ENCODE results near the gene CNTNAP5.

Gene CNTNAP5

GRCh38 chr2:124683536-124684428, 658.7 kb downstream of the CNTNAP5 start:
- Mint-ChIP-seq H3K4me3 (no peak overlapping the region), H3K27me3 (no peaks in the 10 kb centered on the region), H3K27ac (no peak overlapping the region), H3K4me1 (ENCODE audit: low read depth in 2 of 2) (no peaks in the 10 kb centered on the region), H3K36me3 (ENCODE audit: insufficient read depth) (no peaks in the 10 kb centered on the region), H3K9me3 (peaks cover 13 to 32% of the 10 kb centered on the region in 2 donors)
- DNase-seq (no peak), ATAC-seq (replicated peaks) (no peak)

- H3K27me3 Mint-ChIP-seq = no peaks in the 10 kb centered on the region
- peaks cover 18 to 25% of the 10 kb centered on the region in 2 donors for H3K9me3 Mint-ChIP-seq
- DNase-seq = no peak
- no peak overlapping the region for H3K4me3 Mint-ChIP-seq
- H3K4me1 Mint-ChIP-seq (ENCODE audit: low read depth in 2 of 2) = no peaks in the 10 kb centered on the region
- no peak for ATAC-seq (replicated peaks)
- no peaks in the 10 kb centered on the region for H3K36me3 Mint-ChIP-seq (ENCODE audit: insufficient read depth)
- H3K27ac Mint-ChIP-seq = no peak overlapping the region
Measured at GRCh38 chr2:124689348-124689747, 664.3 kb downstream of the CNTNAP5 start.

DNA sequence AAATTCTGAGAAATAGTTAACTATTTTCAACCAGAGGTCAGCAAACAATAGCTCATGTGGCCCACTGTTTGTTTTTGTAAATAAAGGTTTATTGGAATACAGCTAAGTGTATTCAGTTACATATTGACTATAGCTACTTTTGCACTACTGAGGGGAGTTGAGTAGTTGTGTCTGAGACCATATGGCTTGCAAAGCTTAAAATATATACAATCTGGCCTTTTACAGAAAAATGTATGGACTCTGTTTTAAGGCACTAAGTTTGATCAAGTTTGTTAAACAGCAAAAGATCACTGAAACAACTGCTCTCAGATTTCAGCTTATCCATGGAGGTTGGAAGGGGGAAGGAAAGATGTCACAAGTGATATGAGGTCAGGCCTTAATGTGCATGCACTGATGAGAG, 667.1 kb downstream of the CNTNAP5 start:
- H3K9me3 Mint-ChIP-seq = peaks cover 17 to 18% of the 10 kb centered on the region in 2 donors
- no peak overlapping the region for H3K4me3 Mint-ChIP-seq
- H3K27me3 Mint-ChIP-seq = no peaks in the 10 kb centered on the region
- DNase-seq = no peak
- H3K27ac Mint-ChIP-seq = no peak overlapping the region
- no peaks in the 10 kb centered on the region for H3K36me3 Mint-ChIP-seq (ENCODE audit: insufficient read depth)
- ATAC-seq (replicated peaks) = no peak
- H3K4me1 Mint-ChIP-seq (ENCODE audit: low read depth in 2 of 2) = no peaks in the 10 kb centered on the region

GRCh38 chr2:124692707-124693106, 667.6 kb downstream of the CNTNAP5 start:
- Mint-ChIP-seq H3K4me3 (no peak overlapping the region), H3K9me3 (peaks cover 17 to 18% of the 10 kb centered on the region in 2 donors), H3K4me1 (ENCODE audit: low read depth in 2 of 2) (no peaks in the 10 kb centered on the region), H3K36me3 (ENCODE audit: insufficient read depth) (no peaks in the 10 kb centered on the region), H3K27me3 (no peaks in the 10 kb centered on the region), H3K27ac (no peak overlapping the region)
- ATAC-seq (replicated peaks) (no peak), DNase-seq (no peak)

GRCh38 chr2:124693156-124693555, 668.1 kb downstream of the CNTNAP5 start:
- Mint-ChIP-seq H3K36me3 (ENCODE audit: insufficient read depth) (no peaks in the 10 kb centered on the region), H3K4me1 (ENCODE audit: low read depth in 2 of 2) (no peaks in the 10 kb centered on the region), H3K27ac (no peak overlapping the region), H3K27me3 (no peaks in the 10 kb centered on the region), H3K4me3 (no peak overlapping the region), H3K9me3 (peaks cover 16 to 18% of the 10 kb centered on the region in 2 donors)
- ATAC-seq (replicated peaks) (no peak), DNase-seq (no peak)

- Mint-ChIP-seq H3K27ac (no peak overlapping the region), H3K9me3 (peaks cover 4 to 14% of the 10 kb centered on the region in 2 donors)
Measured at GRCh38 chr2:124698979-124699565, 674.0 kb downstream of the CNTNAP5 start.

GRCh38 chr2:124702777-124703176, 677.7 kb downstream of the CNTNAP5 start:
- no peak for ATAC-seq (replicated peaks)
- Mint-ChIP-seq H3K4me3 (no peak overlapping the region), H3K27ac (no peak overlapping the region), H3K4me1 (ENCODE audit: low read depth in 2 of 2) (no peaks in the 10 kb centered on the region), H3K9me3 (peaks cover 9 to 25% of the 10 kb centered on the region in 2 donors), H3K27me3 (no peaks in the 10 kb centered on the region), H3K36me3 (ENCODE audit: insufficient read depth) (no peaks in the 10 kb centered on the region)
- no peak for DNase-seq

More at GRCh38 chr2:124698979-124699565, 674.0 kb downstream of the CNTNAP5 start:
- Mint-ChIP-seq H3K4me3 (no peak overlapping the region), H3K27me3 (no peaks in the 10 kb centered on the region), H3K36me3 (ENCODE audit: insufficient read depth) (no peaks in the 10 kb centered on the region), H3K4me1 (ENCODE audit: low read depth in 2 of 2) (no peaks in the 10 kb centered on the region)
- ATAC-seq (replicated peaks) = no peak
- no peak for DNase-seq

DNA sequence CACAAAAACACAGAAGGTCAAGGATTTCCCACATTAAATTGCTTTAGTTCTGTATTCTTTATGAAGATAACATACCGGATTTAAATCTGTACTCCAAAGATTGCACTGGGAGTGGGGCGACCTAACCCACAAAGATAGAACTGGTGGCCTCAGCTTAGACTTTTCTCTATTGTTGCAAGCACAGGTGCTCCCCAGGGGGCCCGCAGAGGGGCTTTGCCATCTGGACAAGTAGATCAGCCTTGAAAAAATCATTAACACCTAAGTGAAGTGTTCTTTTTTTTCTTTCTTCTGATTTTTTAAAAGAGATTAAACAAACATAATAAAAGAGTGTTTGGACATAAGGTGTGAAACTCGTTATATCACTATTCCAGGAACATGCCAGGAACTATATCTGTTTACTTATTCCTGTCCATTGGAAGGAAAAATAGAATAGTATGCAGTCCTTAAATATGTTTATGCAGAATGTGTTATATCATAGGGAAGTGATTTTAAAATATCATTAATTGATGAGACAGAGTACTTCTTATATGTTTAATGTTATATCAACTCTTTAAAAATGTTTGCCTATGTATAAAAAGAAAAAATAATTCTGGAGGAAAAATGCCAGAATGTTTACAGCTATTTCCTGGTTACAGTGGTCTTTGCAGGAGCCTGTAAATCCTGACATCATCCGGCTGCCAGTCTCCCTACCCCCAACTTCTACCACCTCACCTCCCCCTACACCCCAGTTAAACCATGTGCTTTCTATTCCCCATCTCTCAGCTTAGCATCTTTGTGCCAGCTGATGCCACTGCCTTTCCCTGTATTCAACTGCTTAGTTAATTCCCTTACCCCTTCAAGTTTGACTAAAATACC, 679.2 kb downstream of the CNTNAP5 start:
- Mint-ChIP-seq H3K27me3 (no peaks in the 10 kb centered on the region), H3K36me3 (ENCODE audit: insufficient read depth) (no peaks in the 10 kb centered on the region), H3K4me3 (no peak overlapping the region), H3K4me1 (ENCODE audit: low read depth in 2 of 2) (no peaks in the 10 kb centered on the region), H3K9me3 (peaks cover 9 to 32% of the 10 kb centered on the region in 2 donors), H3K27ac (no peak overlapping the region)
- DNase-seq (no peak), ATAC-seq (replicated peaks) (no peak)

DNA sequence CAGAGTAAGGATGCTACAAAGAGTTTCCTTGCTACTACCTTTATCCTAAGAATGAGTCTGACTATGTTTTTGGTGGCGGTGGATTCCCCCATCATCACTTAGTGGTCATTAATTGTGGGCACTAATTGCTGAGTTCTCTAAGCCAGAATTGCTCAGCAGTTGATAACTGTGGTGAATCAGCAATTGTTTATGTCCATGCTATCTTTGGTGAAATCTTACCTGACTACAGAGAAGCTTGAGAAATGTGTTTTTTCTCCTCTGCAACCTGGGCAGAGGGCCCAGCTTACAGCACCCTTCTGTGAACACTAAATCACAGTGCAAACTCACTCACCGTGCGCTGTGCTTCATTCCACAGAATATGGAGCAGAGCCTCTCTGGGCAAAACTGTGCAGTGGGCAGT, 683.6 kb downstream of the CNTNAP5 start:
- Mint-ChIP-seq H3K4me1 (ENCODE audit: low read depth in 2 of 2) (no peaks in the 10 kb centered on the region), H3K27ac (no peak overlapping the region), H3K36me3 (ENCODE audit: insufficient read depth) (no peaks in the 10 kb centered on the region), H3K27me3 (no peaks in the 10 kb centered on the region), H3K4me3 (no peak overlapping the region), H3K9me3 (peaks cover 10 to 18% of the 10 kb centered on the region in 2 donors)
- DNase-seq = no peak
- ATAC-seq (replicated peaks) = no peak

- no peaks in the 10 kb centered on the region for H3K4me1 Mint-ChIP-seq (ENCODE audit: low read depth in 2 of 2)
- ATAC-seq (replicated peaks) (no peak), DNase-seq (no peak)
- H3K9me3 Mint-ChIP-seq = peaks cover 0 to 12% of the 10 kb centered on the region in 2 donors
- no peak overlapping the region for H3K27ac Mint-ChIP-seq
- H3K27me3 Mint-ChIP-seq = no peaks in the 10 kb centered on the region
- H3K36me3 Mint-ChIP-seq (ENCODE audit: insufficient read depth) = no peaks in the 10 kb centered on the region
- no peak overlapping the region for H3K4me3 Mint-ChIP-seq
Measured at GRCh38 chr2:124713969-124714368, 688.9 kb downstream of the CNTNAP5 start.

DNA sequence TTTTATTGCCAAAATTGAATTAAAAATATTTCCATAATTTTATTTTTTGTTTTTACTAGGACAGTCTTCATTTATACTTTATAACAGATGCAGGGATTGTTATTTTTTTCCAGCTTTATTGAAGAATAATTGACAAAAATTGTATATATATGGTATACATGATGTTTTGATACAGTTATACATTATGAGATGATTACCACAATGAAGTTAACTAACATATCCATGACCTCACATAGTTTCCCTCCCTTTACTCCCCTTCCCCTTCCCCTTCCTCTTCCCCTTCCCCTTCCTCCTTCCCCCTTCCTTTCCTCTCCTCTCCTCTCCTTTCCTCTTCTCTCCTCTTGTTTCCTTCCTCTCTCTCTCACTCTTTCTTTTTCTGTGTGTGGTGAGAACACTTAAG, 700.1 kb downstream of the CNTNAP5 start:
- H3K27ac Mint-ChIP-seq = no peak overlapping the region
- DNase-seq (no peak), ATAC-seq (replicated peaks) (no peak)
- no peaks in the 10 kb centered on the region for H3K36me3 Mint-ChIP-seq (ENCODE audit: insufficient read depth)
- H3K9me3 Mint-ChIP-seq = peaks cover 12 to 22% of the 10 kb centered on the region in 2 donors
- no peaks in the 10 kb centered on the region for H3K4me1 Mint-ChIP-seq (ENCODE audit: low read depth in 2 of 2)
- no peak overlapping the region for H3K4me3 Mint-ChIP-seq
- H3K27me3 Mint-ChIP-seq = no peaks in the 10 kb centered on the region

DNA sequence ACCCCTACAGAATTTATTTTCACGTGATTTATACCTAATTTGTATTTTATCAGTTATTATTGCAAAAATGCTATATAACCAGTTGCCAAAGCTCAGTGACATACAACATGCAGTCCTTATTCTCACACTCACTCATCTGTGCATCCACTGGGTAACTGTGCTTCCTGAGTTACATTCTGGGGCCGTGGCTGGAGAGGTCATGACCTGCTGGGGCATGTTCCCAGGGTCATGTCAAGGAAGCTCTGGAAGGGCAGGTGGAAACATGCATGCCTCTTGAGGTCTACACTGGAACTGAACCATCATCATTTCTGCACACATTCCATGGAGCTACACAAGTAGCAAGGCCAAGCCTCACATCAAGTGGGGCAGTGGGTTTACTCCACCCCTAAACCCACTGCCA, 715.5 kb downstream of the CNTNAP5 start:
- Mint-ChIP-seq H3K4me1 (ENCODE audit: low read depth in 2 of 2) (no peaks in the 10 kb centered on the region), H3K9me3 (peaks cover 7% of the 10 kb centered on the region in 2 donors), H3K36me3 (ENCODE audit: insufficient read depth) (peaks cover 3% of the 10 kb centered on the region), H3K4me3 (no peak overlapping the region), H3K27me3 (no peaks in the 10 kb centered on the region), H3K27ac (no peak overlapping the region)
- ATAC-seq (replicated peaks) (no peak), DNase-seq (no peak)

DNA sequence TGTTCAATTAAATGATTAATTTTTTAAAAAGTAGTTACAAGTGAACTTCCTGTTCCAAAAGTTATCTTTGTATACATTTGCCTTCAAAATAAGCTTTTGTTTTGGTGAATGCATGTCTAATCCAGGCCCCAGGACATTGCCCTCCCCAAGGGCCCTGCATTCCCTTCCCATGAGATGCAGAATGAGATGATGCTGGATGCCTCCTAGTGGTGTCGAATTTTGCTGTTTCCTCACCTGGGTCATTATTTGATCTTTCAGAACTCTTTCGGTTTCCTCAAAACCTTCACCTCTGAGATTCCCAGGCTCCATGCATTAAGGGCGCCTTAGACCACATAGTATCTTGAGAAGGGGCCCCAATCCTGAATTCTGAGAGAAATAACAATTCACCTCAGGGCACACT, 728.8 kb downstream of the CNTNAP5 start:
- ATAC-seq (replicated peaks) (no peak), DNase-seq (no peak)
- H3K27ac Mint-ChIP-seq = no peak overlapping the region
- H3K4me3 Mint-ChIP-seq = no peak overlapping the region
- H3K27me3 Mint-ChIP-seq = no peaks in the 10 kb centered on the region
- H3K9me3 Mint-ChIP-seq = peaks cover 11 to 16% of the 10 kb centered on the region in 2 donors
- peaks cover 3% of the 10 kb centered on the region for H3K36me3 Mint-ChIP-seq (ENCODE audit: insufficient read depth)
- H3K4me1 Mint-ChIP-seq (ENCODE audit: low read depth in 2 of 2) = no peaks in the 10 kb centered on the region
